GM18499 (cell line): ENCODE data around the gene MEIS3.
"Not testable (repeated sequence)": the region's sequence is repeated elsewhere in the genome, so short reads cannot be mapped to it uniquely, and the experiment has no call there.

Experiments
- ATAC-seq: cut with Tn5 transposase; IDR thresholded peaks from one replicate; pipeline ENCODE4 v1.9.1; 2021; ENCODE audit warnings: moderate number of reproducible peaks; ENCODE audit not compliant: insufficient read depth, unreplicated experiment

Gene MEIS3

GRCh38 chr19:47372603-47373002, 46.7 kb downstream of the MEIS3 start:
- no peak for ATAC-seq

- ATAC-seq: no peak
Measured at GRCh38 chr19:47371261-47371660, 48.1 kb downstream of the MEIS3 start.

GRCh38 chr19:47370045-47370611, 49.2 kb downstream of the MEIS3 start:
- ATAC-seq: no peak

GRCh38 chr19:47365455-47365854, 53.9 kb downstream of the MEIS3 start:
- ATAC-seq: not testable (repeated sequence)

- ATAC-seq: no peak
Measured at GRCh38 chr19:47363758-47364531, 55.4 kb downstream of the MEIS3 start.

GRCh38 chr19:47362321-47362720, 57.0 kb downstream of the MEIS3 start:
- ATAC-seq: no peak

GRCh38 chr19:47358936-47359335, 60.4 kb downstream of the MEIS3 start:
- ATAC-seq: no peak

GRCh38 chr19:47357788-47358680, 61.3 kb downstream of the MEIS3 start:
- ATAC-seq: no peak

GRCh38 chr19:47356900-47357299, 62.4 kb downstream of the MEIS3 start:
- ATAC-seq: no peak

- ATAC-seq: no peak
Measured at GRCh38 chr19:47353307-47353712, 66.0 kb downstream of the MEIS3 start.
